ENCODE measurements around the gene PLXDC2.

PLXDC2 gene

GRCh38 chr10:19815731-19816410 is 361 bp upstream of the PLXDC2 start:
- peak; percentile 31 for DNase-seq (ENCODE audit: low read depth)

GRCh38 chr10:19817231-19817933 is 1.1 kb downstream of the PLXDC2 start:
- no peak for DNase-seq (ENCODE audit: low read depth)

GRCh38 chr10:19818876-19819275 is 2.6 kb downstream of the PLXDC2 start:
- no peak for DNase-seq (ENCODE audit: low read depth)

- DNase-seq (ENCODE audit: low read depth), result peak; percentile 44
Measured at GRCh38 chr10:19819419-19820033, 3.3 kb downstream of the PLXDC2 start.

- no peak for DNase-seq (ENCODE audit: low read depth)
Measured at GRCh38 chr10:19824381-19825342, 8.4 kb downstream of the PLXDC2 start.

- no peak for DNase-seq (ENCODE audit: low read depth)
Measured at GRCh38 chr10:19825700-19826099, 9.5 kb downstream of the PLXDC2 start.

GRCh38 chr10:19826712-19827111 is 10.5 kb downstream of the PLXDC2 start:
- no peak for DNase-seq (ENCODE audit: low read depth)

GRCh38 chr10:19828278-19829049 is 12.2 kb downstream of the PLXDC2 start:
- no peak for DNase-seq (ENCODE audit: low read depth)

- no peak for DNase-seq (ENCODE audit: low read depth)
Measured at GRCh38 chr10:19832699-19833098, 16.5 kb downstream of the PLXDC2 start.

- no peak for DNase-seq (ENCODE audit: low read depth)
Measured at GRCh38 chr10:19833170-19833824, 17.1 kb downstream of the PLXDC2 start.

- DNase-seq (ENCODE audit: low read depth), result no peak
Measured at GRCh38 chr10:19835952-19836351, 19.7 kb downstream of the PLXDC2 start.

GRCh38 chr10:19839090-19839489 is 22.9 kb downstream of the PLXDC2 start:
- DNase-seq (ENCODE audit: low read depth), result no peak

GRCh38 chr10:19839552-19839951 is 23.3 kb downstream of the PLXDC2 start:
- DNase-seq (ENCODE audit: low read depth), result no peak

- DNase-seq (ENCODE audit: low read depth), result no peak
Measured at GRCh38 chr10:19840776-19841175, 24.5 kb downstream of the PLXDC2 start.

GRCh38 chr10:19843487-19843886 is 27.3 kb downstream of the PLXDC2 start:
- no peak for DNase-seq (ENCODE audit: low read depth)

- no peak for DNase-seq (ENCODE audit: low read depth)
Measured at GRCh38 chr10:19845503-19846368, 29.5 kb downstream of the PLXDC2 start.

- DNase-seq (ENCODE audit: low read depth), result no peak
Measured at GRCh38 chr10:19847321-19847720, 31.1 kb downstream of the PLXDC2 start.

- no peak for DNase-seq (ENCODE audit: low read depth)
Measured at GRCh38 chr10:19848226-19848985, 32.2 kb downstream of the PLXDC2 start.

- no peak for DNase-seq (ENCODE audit: low read depth)
Measured at GRCh38 chr10:19853831-19854230, 37.6 kb downstream of the PLXDC2 start.

Data from stromal cell of bone marrow (primary cell).